HG02642 (cell line): ENCODE results near the gene EXOC2.

Experiments
- ATAC-seq: cut with Tn5 transposase; IDR thresholded peaks from one replicate; pipeline ENCODE4 v1.9.1; 2021; ENCODE audit warnings: mild to moderate bottlenecking; ENCODE audit not compliant: unreplicated experiment, poor library complexity

The EXOC2 gene

GRCh38 chr6:484086-484745 is 208.7 kb downstream of the EXOC2 start:
- no peak for ATAC-seq

DNA sequence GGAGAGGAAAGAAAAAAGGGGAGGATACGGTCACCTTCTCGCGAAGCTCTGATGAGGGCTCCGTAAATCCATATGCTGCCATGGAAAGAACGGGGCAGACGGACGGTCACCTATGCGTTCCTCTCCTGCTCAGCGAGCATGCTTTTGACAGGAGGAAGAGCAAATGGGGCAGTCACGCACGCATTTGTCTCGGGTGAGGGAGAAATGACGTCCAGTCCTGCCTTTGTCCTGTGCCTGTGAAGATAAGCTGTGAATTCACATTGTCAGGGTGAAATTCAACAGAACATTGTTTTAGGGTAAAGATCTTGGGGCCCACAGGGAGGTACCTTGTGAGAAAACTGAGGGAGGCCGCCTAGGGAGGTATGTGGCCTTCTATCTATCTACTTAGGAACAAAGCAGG is 217.6 kb downstream of the EXOC2 start:
- no peak for ATAC-seq

DNA sequence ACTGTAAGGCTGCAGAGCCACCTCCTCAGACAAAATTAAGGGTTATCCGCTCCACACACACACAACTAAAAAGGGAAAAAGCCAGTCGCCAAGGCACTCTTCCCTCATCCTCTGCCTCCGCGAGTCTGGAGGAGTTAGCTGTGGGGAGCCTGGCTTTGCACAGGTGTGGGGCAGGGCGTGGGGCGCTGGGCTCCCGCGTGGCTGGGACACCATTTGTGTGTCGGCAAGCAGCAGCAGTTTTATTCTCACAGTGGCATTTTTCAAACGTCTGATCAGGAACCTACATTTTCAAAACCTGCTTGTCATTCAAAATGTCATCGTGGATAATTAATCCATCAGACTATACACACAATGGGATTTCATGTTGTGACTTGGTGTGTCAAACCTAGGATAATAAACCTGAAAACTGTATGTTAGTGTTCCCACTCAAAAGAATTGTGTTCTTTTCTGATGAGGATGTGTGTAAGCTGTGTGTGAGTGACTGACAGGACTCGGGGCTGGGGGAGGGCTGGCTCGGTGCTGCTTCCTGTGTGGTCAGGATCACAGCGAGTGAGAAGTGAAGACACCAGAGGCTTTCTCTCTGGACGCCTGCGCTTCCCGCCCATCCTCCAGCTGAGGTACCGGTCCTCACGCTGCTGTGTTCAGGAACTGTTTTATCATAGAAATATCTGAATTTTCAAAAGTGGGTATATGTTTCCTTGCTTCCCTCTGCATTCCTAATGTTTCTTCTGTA is 218.3 kb downstream of the EXOC2 start:
- peak; percentile 67 for ATAC-seq

DNA sequence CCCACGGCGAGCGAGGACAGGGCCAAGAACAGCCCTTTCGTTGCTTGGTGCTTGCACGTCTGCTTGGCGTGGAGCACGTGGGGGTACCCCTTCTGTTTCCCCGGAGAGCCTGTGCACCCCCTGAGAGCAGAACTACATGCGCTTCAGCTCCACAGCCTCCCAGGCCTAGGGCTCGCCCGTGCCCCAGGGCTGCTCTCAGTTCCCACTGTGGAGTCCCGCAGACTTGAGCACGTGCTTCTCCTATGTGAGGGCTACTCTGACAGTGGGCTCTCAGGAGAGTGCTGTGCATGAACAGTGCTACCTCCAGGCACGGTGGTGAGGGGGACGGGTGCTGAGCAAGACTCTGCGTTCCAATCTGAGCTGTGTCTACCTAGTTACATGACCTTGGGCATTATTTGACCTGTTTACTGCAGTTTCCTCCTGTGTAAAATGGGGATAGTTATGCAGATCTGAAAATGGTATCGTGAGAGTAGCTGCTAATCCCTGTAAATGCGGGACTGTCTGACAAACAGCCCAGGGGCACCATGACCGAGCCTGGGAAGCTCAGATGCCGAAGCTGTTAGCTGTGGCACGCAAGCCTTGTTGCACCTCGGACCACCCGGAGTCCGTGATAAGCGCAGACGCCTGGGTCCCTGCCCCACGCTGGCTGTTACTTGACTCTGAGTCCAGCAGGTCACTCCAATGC is 219.0 kb downstream of the EXOC2 start:
- ATAC-seq = no peak

GRCh38 chr6:473356-473755 is 219.6 kb downstream of the EXOC2 start:
- no peak for ATAC-seq

GRCh38 chr6:470901-471448 is 222.0 kb downstream of the EXOC2 start:
- peak; percentile 50 for ATAC-seq

DNA sequence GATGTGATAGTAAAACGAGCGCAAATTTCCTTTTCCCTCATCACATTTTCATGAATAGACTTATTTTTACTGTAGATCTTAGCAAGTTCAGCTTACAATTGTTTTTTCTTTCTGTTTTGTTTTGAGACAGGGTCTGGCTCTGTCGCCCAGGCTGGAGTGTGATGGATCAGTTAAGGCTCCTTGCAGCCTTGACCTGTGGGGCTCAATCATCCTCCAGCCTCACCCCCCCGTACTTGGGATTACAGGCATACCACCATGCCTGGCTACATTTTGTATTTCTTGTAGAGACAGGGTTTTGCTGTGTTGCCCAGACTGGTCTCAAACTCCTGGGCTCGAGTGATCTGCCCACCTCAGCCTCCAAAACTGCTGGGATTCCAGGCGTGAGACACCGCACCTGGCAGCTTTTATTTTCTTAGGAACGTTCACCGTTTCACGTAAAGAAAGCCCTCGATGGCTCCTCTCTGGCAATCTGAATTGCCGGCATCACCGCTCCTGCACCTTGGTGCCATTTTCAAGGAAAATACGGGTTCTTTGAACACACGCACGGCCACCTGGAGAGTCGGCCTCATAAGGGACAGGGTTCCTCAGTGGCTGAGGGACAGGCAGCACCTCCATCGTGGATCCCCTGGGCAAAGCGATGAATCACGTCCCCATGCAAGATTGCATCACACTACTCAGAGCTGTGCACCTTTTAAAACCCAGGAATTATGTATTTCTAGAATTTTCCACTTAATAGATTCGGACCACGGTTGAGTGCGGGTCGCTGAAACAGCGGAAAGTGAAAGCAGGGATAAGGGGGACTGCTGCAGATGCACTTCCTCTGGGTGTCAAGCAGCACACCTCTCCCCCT is 222.7 kb downstream of the EXOC2 start:
- ATAC-seq = no peak

DNA sequence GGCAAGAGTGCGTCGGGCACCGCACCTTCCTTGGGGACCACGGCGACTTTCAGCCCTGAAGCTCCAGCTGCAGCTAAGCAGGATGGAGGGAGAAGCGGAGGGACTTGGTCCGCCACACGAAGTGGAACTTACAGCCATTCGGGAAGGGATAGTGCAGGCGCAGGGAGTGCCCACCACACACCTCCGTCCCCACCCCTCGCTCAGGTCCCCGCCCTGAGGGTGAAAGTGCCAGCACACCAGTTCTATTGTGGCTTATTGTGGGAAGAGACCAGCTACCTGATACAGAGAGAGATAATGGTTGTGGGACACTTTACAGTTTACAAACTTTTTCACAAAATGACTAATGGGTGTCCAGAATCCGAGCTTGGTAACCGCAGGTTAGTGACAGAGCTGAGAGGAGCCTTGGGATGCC is 225.3 kb downstream of the EXOC2 start:
- no peak for ATAC-seq

DNA sequence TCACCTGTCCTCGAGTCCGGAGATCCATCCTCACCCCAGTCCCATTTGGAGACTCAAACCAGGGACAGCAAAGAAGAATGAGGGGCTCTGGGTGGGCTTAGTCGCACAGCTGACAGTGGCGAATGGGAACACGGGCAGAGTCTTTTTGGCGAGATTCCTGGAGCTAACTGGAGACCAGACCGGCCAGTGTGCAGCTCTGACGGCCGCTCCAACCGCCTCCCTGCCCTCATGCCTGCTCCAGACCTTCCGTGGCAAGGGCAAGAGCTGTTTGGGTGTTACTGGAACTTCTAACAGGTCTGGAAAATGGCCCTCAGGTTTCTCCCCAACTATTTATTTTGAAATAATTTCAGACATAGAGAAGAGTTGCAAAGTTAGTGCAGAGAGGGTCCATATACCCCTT is 225.8 kb downstream of the EXOC2 start:
- ATAC-seq = no peak

DNA sequence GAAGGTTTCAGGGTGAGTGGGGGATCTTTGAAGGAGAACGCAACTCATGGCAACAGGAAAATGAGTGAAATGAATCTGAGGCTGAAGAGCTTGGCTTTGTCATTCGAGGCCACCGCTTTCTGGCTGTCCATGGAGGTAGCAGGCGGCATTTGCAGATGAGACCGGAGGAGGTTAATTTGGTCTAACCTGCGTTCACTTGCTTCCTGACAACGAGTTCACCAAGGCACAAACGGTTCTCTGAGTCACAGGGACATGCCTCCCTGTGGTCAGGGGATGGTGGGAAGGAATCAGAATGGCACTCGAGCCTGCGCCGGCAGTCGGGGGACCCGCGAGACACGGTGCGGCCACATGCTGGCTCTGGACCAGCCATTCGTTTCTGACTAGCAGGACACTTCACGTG is 226.4 kb downstream of the EXOC2 start:
- no peak for ATAC-seq

- ATAC-seq = no peak
Observed at GRCh38 chr6:465531-466348, 227.2 kb downstream of the EXOC2 start.

DNA sequence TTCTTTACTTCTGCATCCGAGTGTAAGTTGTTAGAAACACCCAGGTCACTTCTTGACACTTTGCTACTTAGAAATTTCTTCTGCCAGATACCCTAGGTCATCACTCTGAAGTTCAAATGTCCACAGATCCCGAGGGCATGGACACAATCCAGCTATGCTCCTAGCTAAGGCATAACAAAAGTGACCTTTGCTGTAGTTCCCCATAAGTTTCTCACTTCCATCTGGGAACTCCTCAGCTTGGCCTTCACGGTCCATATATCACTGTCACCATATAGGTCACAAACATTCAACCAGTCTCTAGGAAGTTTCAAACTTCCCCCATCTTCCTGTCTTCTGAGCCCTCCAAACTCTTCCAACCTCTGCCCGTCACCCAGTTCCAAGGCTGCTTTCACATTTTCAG is 236.1 kb downstream of the EXOC2 start:
- no peak for ATAC-seq

DNA sequence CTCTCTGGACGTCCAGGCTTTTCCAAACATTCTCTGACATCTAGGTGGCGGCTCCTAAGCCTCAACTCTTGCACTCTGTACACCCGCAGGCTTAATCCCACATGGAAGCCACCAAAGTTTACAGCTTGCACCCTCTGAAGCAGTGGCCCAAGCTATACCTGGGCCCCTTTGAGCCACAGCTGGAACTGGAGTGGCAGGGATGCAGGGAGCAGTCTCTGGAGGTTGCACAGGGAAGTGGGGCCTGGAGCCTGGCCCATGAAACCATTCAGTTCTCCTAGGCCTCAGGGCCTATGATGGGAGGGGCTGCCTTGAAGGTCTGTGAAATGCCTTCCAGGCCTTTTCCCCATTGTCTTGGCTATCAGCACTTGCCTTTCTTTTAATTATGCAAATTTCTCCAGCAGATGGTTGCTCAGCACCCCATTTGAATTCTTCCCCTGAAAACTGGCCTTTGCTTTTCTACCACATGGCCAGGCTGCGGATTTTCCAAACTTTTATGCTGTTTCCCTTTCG is 236.5 kb downstream of the EXOC2 start:
- no peak for ATAC-seq

DNA sequence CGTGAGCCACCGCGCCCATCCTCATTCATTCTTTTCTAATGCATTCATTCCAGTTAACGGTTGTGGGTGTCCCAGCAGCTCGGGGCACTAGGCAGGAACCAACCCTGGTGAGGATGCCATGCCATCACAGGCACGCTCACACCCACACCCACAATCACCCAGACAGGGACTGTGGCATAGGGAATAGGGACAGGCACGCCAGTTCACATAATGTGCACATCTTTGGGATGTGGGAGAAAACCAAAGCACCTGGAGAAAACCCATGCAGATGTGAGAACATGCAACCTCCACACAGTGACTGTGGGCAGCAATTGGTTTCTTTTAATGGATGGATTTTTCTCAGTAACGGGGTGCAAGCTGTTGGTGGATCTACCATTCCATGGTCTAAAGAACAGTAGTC is 237.1 kb downstream of the EXOC2 start:
- ATAC-seq = no peak

DNA sequence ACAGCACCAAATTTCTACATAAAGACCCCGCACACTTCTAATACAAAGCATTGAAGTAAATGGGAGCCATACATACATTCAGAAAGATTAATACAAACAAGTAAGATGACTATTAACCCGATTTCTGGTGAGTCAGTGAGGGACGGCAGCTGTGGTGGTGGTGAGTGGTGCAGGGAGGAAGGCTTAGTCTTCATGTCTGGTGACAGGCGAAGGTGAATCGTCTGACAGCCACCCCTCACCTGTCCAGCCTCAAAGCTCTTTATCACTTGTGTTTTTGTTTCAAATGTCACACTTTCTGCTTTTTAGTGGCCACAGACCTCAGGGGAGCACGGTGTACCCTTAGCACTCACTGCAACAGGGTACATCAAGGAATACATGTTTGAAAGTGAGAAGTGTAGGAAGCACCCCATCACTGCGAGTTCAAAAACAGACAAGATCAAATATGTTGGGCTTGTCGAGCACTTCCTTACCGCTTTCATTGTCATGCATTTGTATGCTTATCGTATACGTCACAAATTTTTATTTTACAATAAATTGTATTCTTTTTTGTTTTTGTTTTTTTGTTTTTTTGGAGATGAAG is 237.8 kb downstream of the EXOC2 start:
- no peak for ATAC-seq

DNA sequence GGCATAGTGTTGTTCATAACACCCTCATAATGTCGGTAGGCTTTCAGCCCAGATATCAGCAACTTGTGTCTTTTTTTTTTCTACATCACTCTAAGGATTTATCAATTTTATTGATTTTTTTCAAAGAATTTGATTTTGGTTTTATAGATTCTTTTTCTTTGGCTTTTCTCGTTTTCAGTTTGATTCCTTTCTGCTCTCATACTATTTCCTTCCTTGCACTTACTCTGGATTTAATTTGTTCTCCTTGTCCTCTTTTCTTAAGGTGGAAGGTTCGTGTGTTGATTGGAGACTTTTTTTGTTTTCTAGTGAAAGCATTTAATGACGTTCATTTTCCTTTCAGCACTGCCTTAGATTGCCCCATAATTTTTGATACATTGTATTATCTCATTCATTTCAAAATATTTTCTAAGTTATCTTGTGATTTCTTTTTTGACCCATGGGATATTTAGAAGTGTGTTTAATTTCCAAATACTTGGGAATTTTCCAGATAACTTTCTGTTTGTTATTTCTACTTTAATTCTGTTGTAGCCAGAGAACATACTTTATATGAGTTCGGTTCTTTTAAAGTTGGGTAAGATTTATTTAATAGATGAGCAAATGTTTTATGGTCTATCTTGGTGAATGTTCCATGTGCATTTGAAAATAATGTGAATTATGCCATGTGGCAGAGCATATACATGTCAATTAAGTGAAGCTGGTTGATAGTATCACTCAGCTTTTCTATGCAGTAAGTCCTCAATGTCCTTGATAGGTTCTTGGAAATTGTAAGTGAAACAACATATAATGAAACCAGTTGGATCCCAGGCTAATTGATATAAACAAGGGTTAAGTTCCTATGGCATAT is 238.6 kb downstream of the EXOC2 start:
- no peak for ATAC-seq

- ATAC-seq = no peak
Observed at GRCh38 chr6:453152-453551, 239.8 kb downstream of the EXOC2 start.
